ENCODE data around the gene ABCA7. TPM values are rescaled to one million over a fixed set of nuclear protein-coding genes. Genes with fewer than 3 reads are reported as not detected.

The ABCA7 gene
- total RNA-seq, 1 donor = 42.5 TPM

DNA sequence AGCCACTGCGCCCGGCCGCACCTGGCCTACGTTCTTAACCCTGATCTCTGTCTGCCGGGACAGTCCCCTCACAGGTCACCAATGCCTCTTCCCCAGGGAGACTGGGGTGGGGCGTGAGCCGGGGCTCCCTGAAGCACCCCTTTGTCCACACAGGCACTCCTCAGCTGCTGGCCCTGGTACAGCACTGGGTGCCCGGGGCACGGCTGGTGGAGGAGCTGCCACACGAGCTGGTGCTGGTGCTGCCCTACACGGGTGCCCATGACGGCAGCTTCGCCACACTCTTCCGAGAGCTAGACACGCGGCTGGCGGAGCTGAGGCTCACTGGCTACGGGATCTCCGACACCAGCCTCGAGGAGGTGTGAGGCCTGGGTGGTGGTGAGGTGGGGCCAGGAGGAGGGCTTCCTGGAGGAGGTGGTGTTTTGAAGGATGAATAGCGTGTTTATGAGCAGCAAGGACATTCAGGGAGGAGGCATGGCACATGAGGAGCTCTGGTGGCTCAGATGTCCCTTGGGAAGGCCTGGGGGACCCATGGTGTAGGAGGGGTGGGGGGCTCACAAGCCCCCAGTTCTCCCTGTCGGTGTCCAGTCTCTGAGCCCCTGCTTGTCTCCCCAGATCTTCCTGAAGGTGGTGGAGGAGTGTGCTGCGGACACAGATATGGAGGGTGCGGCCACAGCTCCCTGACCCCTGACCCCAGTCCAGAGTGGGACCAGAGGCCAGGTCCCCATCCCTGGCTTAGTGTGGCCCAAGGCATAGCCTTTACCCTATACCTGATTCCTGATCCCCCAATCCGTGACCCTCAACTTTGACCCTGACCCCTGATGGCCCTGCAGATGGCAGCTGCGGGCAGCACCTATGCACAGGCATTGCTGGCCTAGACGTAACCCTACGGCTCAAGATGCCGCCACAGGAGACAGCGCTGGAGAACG is 13.5 kb downstream of the ABCA7 start:
- DNase-seq (ENCODE audit: low read depth in 2 of 3, low spot score in 2 of 3) = no peak

DNA sequence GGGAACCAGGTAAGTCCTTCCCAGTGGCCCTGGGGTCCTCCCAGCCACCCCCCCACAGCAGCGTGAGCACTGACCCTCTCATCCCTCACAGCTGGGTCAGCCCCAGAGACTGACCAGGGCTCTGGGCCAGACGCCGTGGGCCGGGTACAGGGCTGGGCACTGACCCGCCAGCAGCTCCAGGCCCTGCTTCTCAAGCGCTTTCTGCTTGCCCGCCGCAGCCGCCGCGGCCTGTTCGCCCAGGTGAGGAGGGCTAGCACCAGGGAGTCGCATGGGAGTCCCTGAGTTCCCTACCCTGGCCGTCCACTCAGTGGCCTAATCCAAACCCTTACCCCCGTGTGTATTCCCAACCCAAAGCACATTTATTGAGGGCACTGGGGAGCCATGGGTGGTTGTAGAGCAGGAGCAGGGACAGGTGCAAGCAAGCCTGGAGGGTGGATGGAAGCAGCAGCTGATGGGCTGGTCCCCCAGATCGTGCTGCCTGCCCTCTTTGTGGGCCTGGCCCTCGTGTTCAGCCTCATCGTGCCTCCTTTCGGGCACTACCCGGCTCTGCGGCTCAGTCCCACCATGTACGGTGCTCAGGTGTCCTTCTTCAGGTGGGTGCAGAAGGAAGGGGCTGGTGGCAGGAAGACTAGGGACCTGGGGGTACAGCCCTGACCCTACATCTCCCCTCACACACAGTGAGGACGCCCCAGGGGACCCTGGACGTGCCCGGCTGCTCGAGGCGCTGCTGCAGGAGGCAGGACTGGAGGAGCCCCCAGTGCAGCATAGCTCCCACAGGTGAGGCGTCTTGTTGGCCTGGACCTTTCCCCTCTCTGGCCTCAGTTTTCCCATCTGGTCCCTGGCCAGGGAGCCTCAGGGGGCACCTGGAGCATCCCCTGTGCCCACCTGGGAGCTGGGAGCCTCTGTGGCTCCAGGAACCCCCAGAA is 14.5 kb downstream of the ABCA7 start:
- DNase-seq (ENCODE audit: low read depth in 2 of 3, low spot score in 2 of 3) = no peak

- no peak for DNase-seq (ENCODE audit: low read depth in 2 of 3, low spot score in 2 of 3)
These were observed 15.1 kb downstream of the ABCA7 start for GRCh38 chr19:1055028-1055425.

DNA sequence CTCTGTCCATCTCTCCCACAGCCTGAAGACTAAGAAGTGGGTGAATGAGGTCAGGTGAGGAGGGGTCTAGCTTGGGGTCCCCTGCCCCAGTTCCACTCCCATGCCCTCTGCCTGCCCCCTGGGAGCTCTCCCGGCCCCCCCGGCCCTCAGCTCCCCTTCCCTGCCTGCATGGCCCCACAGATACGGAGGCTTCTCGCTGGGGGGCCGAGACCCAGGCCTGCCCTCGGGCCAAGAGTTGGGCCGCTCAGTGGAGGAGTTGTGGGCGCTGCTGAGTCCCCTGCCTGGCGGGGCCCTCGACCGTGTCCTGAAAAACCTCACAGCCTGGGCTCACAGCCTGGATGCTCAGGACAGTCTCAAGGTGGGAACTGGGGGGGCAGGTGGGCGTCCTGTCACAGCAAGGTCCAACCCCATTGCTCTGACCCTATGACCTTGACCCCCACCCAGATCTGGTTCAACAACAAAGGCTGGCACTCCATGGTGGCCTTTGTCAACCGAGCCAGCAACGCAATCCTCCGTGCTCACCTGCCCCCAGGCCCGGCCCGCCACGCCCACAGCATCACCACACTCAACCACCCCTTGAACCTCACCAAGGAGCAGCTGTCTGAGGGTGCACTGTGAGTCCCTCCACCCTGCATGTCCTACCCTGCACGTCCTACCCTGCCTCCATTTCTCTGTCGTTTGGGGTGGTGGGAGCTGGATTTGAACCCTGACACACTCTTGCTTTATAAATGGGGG is 16.1 kb downstream of the ABCA7 start:
- DNase-seq (ENCODE audit: low read depth in 2 of 3, low spot score in 2 of 3) = no peak

DNA sequence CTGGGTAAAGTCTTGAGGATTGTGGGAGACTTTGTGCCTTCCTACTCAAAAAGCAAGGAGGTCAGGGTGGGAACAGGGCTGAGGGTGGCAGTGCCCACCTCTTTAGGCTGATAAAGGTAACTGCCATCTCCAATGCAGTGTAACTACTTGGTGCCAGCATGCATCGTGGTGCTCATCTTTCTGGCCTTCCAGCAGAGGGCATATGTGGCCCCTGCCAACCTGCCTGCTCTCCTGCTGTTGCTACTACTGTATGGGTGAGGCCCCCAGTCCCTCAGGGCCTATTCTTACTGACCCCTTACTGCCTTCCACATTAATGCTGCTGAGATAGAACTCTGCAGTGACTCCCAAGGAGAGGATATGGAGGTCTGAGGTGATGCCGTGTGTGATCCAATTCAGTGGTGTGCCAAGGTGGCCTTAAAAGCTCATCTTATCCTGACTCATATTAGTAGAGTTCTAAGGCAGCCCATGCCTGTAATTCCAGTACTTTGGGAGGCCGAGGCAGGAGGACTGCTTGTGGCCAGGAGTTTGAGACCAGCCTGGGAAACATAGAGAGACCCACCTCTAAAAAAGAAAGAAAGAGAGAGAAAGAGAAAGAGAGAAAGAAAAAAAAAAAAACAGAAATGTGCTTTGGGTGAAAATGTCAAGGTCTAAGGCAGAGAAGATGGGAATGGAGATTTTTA is 17.4 kb downstream of the ABCA7 start:
- DNase-seq (ENCODE audit: low read depth in 2 of 3, low spot score in 2 of 3) = peak in 2 of 3 donors; percentile 65 to 75

GRCh38 chr19:1058112-1058511 is 18.2 kb downstream of the ABCA7 start:
- DNase-seq (ENCODE audit: low read depth in 2 of 3, low spot score in 2 of 3) = no peak

DNA sequence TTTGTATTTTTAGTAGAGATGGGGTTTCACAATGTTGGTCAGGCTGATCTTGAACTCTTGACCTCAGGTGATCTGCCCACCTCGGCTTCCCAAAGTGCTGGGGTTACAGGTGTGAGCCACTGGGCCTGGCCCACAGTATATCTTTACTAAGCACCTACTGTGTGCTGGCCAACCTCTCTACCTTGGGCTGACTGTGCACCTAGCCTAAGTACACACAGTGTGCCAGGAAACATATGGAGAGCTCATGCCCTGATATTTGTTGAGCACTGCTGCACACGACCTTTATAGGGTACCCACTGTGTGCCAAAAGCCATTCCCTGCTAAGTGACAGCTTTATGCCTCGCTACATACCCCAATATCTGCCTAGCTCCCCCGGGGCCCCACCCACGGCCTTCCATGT is 20.8 kb downstream of the ABCA7 start:
- DNase-seq (ENCODE audit: low read depth in 2 of 3, low spot score in 2 of 3) = no peak

DNA sequence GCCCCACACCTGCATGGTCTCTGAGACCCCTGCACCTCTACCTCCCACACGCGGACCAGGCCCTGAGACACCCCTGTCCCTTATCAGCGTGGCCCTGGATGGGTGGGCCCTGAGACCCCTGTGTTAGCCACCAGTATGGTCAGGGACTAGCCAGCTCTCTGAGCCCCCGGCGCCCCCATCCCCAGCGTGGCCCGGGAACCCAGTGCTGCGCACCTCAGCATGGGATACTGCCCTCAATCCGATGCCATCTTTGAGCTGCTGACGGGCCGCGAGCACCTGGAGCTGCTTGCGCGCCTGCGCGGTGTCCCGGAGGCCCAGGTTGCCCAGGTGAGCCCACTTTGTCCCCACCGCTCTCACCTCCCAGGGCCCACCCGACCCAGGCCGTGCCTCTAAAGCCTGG is 22.1 kb downstream of the ABCA7 start:
- DNase-seq (ENCODE audit: low read depth in 2 of 3, low spot score in 2 of 3) = no peak

- DNase-seq (ENCODE audit: low read depth in 2 of 3, low spot score in 2 of 3) = no peak
These were observed 22.6 kb downstream of the ABCA7 start for GRCh38 chr19:1062387-1063029.

DNA sequence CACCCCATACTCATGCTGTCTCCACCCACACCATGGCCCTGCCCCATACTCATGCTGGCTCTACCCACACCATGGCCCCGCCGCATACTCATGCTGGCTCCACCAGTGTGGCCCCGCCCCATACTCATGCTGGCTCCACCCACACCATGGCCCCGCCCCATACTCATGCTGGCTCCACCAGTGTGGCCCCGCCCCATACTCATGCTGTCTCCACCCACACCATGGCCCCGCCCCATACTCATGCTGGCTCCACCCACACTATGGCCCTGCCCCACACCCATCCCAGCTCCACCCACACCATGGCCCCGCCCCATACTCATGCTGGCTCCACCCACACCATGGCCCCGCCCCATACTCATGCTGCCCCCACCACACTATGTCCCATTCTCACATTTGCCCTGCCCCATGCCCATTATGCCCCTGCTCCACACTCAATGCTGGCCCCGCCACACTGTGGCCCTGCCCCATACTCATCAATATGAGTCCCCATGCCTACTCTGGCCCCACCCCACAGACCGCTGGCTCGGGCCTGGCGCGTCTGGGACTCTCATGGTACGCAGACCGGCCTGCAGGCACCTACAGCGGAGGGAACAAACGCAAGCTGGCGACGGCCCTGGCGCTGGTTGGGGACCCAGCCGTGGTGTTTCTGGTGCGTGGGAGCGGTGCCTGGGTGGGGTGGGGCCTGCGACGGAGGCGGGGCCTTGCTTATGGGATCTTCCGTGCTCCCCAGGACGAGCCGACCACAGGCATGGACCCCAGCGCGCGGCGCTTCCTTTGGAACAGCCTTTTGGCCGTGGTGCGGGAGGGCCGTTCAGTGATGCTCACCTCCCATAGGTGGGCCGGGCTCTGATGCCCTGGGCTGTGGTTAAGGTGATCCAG is 23.4 kb downstream of the ABCA7 start:
- peak in 1 of 3 donors; percentile 40 for DNase-seq (ENCODE audit: low read depth in 2 of 3, low spot score in 2 of 3)

DNA sequence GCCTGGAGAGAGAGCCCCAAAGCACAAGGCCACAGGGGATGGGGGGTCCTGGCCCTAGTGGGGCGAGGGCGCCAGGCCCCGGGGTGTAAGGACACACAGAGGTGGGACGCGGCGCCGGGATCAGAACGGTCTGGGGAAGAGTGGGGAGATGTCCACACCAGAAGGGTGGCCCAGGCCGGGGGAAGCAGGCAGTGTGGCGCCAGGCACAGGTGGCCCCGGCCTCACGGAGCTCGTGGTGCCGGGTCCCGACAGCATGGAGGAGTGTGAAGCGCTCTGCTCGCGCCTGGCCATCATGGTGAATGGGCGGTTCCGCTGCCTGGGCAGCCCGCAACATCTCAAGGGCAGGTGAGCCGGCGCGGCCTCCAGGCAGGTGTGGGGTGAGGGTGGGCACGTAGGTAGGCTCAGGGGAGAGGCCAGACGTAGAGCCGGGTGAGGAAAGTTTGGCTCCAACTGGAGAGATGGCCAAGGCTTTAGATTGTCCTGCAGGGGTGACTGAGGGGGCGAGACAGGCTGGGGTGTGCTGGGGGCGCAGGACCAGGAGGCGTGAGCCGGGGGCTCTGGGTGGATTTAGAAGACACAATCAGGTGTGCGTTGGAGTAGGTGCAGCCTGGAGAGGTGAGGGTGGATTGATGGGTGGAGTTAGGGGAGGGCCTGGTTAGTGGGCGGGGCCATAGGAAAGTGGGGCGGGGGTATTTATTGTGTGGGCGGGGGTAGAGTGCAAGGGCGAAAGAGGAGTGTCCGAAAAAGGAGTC is 24.2 kb downstream of the ABCA7 start:
- no peak for DNase-seq (ENCODE audit: low read depth in 2 of 3, low spot score in 2 of 3)

- peak in 1 of 3 donors; percentile 68 for DNase-seq (ENCODE audit: low read depth in 2 of 3, low spot score in 2 of 3)
These were observed 25.0 kb downstream of the ABCA7 start for GRCh38 chr19:1064661-1065605.

- no peak for DNase-seq (ENCODE audit: low read depth in 2 of 3, low spot score in 2 of 3)
These were observed 25.8 kb downstream of the ABCA7 start for GRCh38 chr19:1065606-1066109.

DNA sequence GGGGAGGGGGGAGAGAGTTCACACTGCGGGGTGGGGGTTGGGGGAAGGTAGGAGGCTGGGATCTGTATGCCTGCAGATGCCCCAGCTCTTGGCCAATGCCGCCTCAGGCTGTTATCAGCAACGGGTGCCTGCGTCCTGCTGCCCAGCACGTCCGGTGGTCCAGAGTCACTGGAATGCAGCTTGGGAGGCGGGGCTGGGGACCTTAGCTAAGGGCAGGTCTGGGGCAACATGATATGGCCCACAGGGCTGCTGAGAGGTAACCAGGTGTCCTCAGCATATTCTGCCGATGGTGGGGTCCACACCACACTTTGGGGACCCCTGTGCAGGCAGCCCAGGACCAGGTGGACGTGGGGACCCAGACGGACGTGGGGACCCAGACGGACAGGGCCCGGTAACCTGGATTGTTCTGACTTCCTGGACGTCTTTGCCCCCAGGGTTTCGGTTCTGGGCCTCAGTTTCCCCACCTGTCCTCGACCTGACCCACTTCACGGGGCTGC is 26.4 kb downstream of the ABCA7 start:
- no peak for DNase-seq (ENCODE audit: low read depth in 2 of 3, low spot score in 2 of 3)

GRCh38 chr19:1066748-1067340 is 26.9 kb downstream of the ABCA7 start, which contains the start of gene ARHGAP45:
TSS of gene ARHGAP45 (plus strand) at chr19:1067167. CDS start at chr19:1067406, 239 bp downstream.
- peak; percentile 69 to 73 (median 69) for DNase-seq (ENCODE audit: low read depth in 2 of 3, low spot score in 2 of 3)

Data from hematopoietic multipotent progenitor cell (in vitro differentiated cells).